HEK293 (cell line): ENCODE measurements around the gene CFAP45.

Experiments used
- CTCF ChIA-PET: fragments of 350-600 bp; formaldehyde crosslinking; extraction: SDS; loops from one replicate; lab custom pipeline; 2021; ENCODE audit warnings: antibody characterized with exemption; lab: Yijun Ruan, JAX
- POLR2A ChIA-PET: fragments of 300-600 bp; formaldehyde crosslinking; extraction: SDS; loops from one replicate; lab custom pipeline; 2020; ENCODE audit warnings: antibody characterized with exemption, inconsistent platforms; lab: Yijun Ruan, JAX
- H3K27ac ChIP-seq: fragments of 200-500 bp; sonication (Bioruptor generic); 2 replicates; pipeline ENCODE4 v1.5.1; 2014; ENCODE audit warnings: low read depth, low read length, control low read depth, inconsistent platforms; ENCODE audit errors: extremely low read depth
- H3K36me3 ChIP-seq, 2 experiments: fragments of 200-500 bp in 1 of 2; sonication (Bioruptor generic) in 1 of 2; 1 replicate in 1 of 2; 2 replicates in 1 of 2; pipeline ENCODE4 v1.5.1; 2014 to 2017; ENCODE audit warnings: inconsistent platforms in 2 of 2, low read length in 2 of 2; ENCODE audit not compliant: control insufficient read depth in 2 of 2, insufficient read depth in 1 of 2
- H3K4me1 ChIP-seq: fragments of 200-500 bp; sonication (Bioruptor generic); 2 replicates; pipeline ENCODE4 v1.5.1; 2014; ENCODE audit warnings: mild to moderate bottlenecking, low read length, inconsistent platforms; ENCODE audit not compliant: control insufficient read depth, insufficient read depth
- H3K4me3 ChIP-seq: 2 replicates; pipeline ENCODE4 v1.5.1; 2011; ENCODE audit warnings: low read depth, mild to moderate bottlenecking, control low read depth, low read length, moderate library complexity
- H3K9me3 ChIP-seq: fragments of 200-500 bp; sonication (Bioruptor generic); 2 replicates; pipeline ENCODE4 v1.5.1; 2014; ENCODE audit warnings: low read depth, low read length, inconsistent platforms; ENCODE audit not compliant: control insufficient read depth, insufficient read depth
- FEZF1 ChIP-seq: fragments of 450-650 bp; formaldehyde crosslinking; IDR thresholded peaks from 2 replicates; pipeline ENCODE4 v1.5.1; 2016; ENCODE audit warnings: missing biosample characterization, missing genetic modification characterization
- KLF9 ChIP-seq: fragments of 450-650 bp; formaldehyde crosslinking; IDR thresholded peaks from 2 replicates; pipeline ENCODE4 v1.5.1; 2016; ENCODE audit warnings: missing biosample characterization, missing genetic modification characterization, low read depth
- PRDM10 ChIP-seq: fragments of 450-650 bp; formaldehyde crosslinking; IDR thresholded peaks from 2 replicates; pipeline ENCODE4 v1.5.1; 2016; ENCODE audit warnings: missing biosample characterization, missing genetic modification characterization
- ZBTB48 ChIP-seq: fragments of 450-650 bp; formaldehyde crosslinking; IDR thresholded peaks from 2 replicates; pipeline ENCODE4 v1.5.1; 2016; ENCODE audit warnings: missing biosample characterization, missing genetic modification characterization
- ZBTB8A ChIP-seq: fragments of 450-650 bp; formaldehyde crosslinking; IDR thresholded peaks from 2 replicates; pipeline ENCODE4 v1.5.1; 2016; ENCODE audit warnings: missing biosample characterization, missing genetic modification characterization
- ZEB2 ChIP-seq: fragments of 450-650 bp; formaldehyde crosslinking; IDR thresholded peaks from 2 replicates; pipeline ENCODE4 v1.5.1; 2016; ENCODE audit warnings: missing biosample characterization, missing genetic modification characterization
- ZFHX2 ChIP-seq: fragments of 450-650 bp; formaldehyde crosslinking; conservative IDR thresholded peaks from 2 replicates; pipeline ENCODE4 v1.5.1; 2016; ENCODE audit warnings: missing biosample characterization, missing genetic modification characterization
- ZFP3 ChIP-seq: fragments of 450-650 bp; formaldehyde crosslinking; IDR thresholded peaks from 2 replicates; pipeline ENCODE4 v1.5.1; 2016; ENCODE audit warnings: low read depth, missing biosample characterization, missing genetic modification characterization
- ZNF140 ChIP-seq: fragments of 450-650 bp; formaldehyde crosslinking; IDR thresholded peaks from 2 replicates; pipeline ENCODE4 v1.5.1; 2016; ENCODE audit warnings: missing biosample characterization, missing genetic modification characterization
- ZNF184 ChIP-seq: fragments of 450-650 bp; IDR thresholded peaks from 2 replicates; pipeline ENCODE4 v1.5.1; 2018; ENCODE audit warnings: missing biosample characterization, mild to moderate bottlenecking, missing genetic modification characterization
- ZNF394 ChIP-seq: fragments of 450-650 bp; formaldehyde crosslinking; IDR thresholded peaks from 2 replicates; pipeline ENCODE4 v1.5.1; 2016; ENCODE audit warnings: missing biosample characterization, missing genetic modification characterization, mild to moderate bottlenecking, moderate library complexity, borderline replicate concordance
- ZNF426 ChIP-seq: fragments of 450-650 bp; formaldehyde crosslinking; IDR thresholded peaks from 2 replicates; pipeline ENCODE4 v1.5.1; 2017; ENCODE audit warnings: missing biosample characterization, missing genetic modification characterization, mild to moderate bottlenecking, inconsistent platforms, moderate library complexity
- ZNF433 ChIP-seq: fragments of 450-650 bp; formaldehyde crosslinking; IDR thresholded peaks from 2 replicates; pipeline ENCODE4 v1.5.1; 2016; ENCODE audit warnings: missing biosample characterization, missing genetic modification characterization, low read depth
- ZNF510 ChIP-seq: fragments of 450-650 bp; formaldehyde crosslinking; IDR thresholded peaks from 2 replicates; pipeline ENCODE4 v1.5.1; 2018; ENCODE audit warnings: mild to moderate bottlenecking, missing genetic modification characterization, missing biosample characterization; ENCODE audit not compliant: insufficient replicate concordance
- ZNF518A ChIP-seq: fragments of 450-650 bp; formaldehyde crosslinking; conservative IDR thresholded peaks from 2 replicates; pipeline ENCODE4 v1.5.1; 2016; ENCODE audit warnings: low read depth, missing biosample characterization, missing genetic modification characterization
- ZNF549 ChIP-seq: fragments of 450-650 bp; IDR thresholded peaks from 2 replicates; pipeline ENCODE4 v1.5.1; 2018; ENCODE audit warnings: missing biosample characterization, missing genetic modification characterization, mild to moderate bottlenecking, inconsistent platforms, moderate library complexity
- ZNF555 ChIP-seq: fragments of 450-650 bp; formaldehyde crosslinking; conservative IDR thresholded peaks from 2 replicates; pipeline ENCODE4 v1.5.1; 2017; ENCODE audit warnings: missing biosample characterization, mild to moderate bottlenecking, missing genetic modification characterization, inconsistent platforms
- ZNF623 ChIP-seq: fragments of 450-650 bp; formaldehyde crosslinking; IDR thresholded peaks from 2 replicates; pipeline ENCODE4 v1.5.1; 2016; ENCODE audit warnings: missing biosample characterization, missing genetic modification characterization
- ZNF629 ChIP-seq: fragments of 450-650 bp; formaldehyde crosslinking; IDR thresholded peaks from 2 replicates; pipeline ENCODE4 v1.5.1; 2017; ENCODE audit warnings: missing biosample characterization, missing genetic modification characterization
- TF ChIP-seq, protein P1 (sequence below): fragments of 450-650 bp; formaldehyde crosslinking; conservative IDR thresholded peaks from 2 replicates; pipeline ENCODE4 v1.5.1; 2016; ENCODE audit warnings: low read depth, missing biosample characterization, missing genetic modification characterization

The CFAP45 gene

GRCh38 chr1:159879136-159879535 lies 20.8 kb downstream of the CFAP45 start:
- Histone ChIP-seq H3K9me3 (no peaks in the 10 kb centered on the region), H3K36me3 (no peaks in the 10 kb centered on the region), H3K4me3 (no peak overlapping the region), H3K4me1 (peaks cover 11% of the 10 kb centered on the region), H3K27ac (no peak overlapping the region)
- no peak for TF ChIP-seq ZEB2 (tag by site-specific recombination)
- no peak for TF ChIP-seq ZNF184 (tag by site-specific recombination)
- peak; percentile 16; the same call in 1 of the 2 replicates for TF ChIP-seq ZFHX2 (tag by site-specific recombination)
- ChIA-PET POLR2A (no interaction called here), CTCF (interaction anchor here (1.5 to 4.5 kb wide), 3 partner anchors 12 to 668 kb away, joined by 3 to 21 read pairs (median 12); no protein-coding TSS in a partner anchor)

DNA sequence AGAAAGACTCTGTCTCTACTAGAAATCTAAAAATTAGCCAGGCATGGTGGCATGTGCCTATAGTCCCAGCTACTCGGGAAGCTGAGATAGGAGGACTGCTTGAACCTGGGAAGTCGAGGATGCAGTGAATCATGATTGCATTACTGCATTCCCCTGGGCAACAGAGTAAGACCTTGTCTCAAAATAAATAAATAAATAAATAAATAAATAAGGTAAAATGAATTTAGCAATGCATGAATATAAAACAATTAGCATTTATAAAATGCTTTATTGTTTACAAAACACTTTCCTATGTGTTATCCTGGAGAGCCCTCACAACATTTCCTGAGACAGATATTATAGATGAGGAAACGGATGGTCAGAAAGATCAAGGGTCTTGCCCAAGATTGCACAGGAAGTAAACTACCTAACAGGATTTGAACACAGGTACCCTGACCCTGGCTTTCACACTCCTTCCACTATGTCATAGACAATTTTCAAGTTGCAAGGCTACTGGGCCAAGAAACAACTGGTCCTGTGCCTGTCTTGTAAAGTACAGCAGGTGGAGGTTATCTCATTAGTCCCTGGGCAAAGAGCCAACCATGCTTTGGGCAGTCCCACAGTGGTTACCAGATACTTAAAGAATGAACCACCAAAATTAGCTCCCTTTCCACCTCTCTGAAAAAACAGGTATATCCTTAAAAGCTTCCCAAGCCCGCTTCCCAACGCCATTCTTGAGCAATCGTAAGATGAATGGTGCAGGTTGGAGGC lies 22.1 kb downstream of the CFAP45 start:
- ChIA-PET POLR2A (no interaction called here), CTCF (interaction anchor here (1.5 to 4.5 kb wide), 3 partner anchors 13 to 667 kb away, joined by 3 to 21 read pairs (median 12); no protein-coding TSS in a partner anchor)
- H3K36me3 ChIP-seq: no peaks in the 10 kb centered on the region
- H3K4me1 ChIP-seq: peaks cover 11% of the 10 kb centered on the region
- no peaks in the 10 kb centered on the region for H3K9me3 ChIP-seq
- no peak overlapping the region for H3K4me3 ChIP-seq
- no peak overlapping the region for H3K27ac ChIP-seq
- TF ChIP-seq, protein P1, sequence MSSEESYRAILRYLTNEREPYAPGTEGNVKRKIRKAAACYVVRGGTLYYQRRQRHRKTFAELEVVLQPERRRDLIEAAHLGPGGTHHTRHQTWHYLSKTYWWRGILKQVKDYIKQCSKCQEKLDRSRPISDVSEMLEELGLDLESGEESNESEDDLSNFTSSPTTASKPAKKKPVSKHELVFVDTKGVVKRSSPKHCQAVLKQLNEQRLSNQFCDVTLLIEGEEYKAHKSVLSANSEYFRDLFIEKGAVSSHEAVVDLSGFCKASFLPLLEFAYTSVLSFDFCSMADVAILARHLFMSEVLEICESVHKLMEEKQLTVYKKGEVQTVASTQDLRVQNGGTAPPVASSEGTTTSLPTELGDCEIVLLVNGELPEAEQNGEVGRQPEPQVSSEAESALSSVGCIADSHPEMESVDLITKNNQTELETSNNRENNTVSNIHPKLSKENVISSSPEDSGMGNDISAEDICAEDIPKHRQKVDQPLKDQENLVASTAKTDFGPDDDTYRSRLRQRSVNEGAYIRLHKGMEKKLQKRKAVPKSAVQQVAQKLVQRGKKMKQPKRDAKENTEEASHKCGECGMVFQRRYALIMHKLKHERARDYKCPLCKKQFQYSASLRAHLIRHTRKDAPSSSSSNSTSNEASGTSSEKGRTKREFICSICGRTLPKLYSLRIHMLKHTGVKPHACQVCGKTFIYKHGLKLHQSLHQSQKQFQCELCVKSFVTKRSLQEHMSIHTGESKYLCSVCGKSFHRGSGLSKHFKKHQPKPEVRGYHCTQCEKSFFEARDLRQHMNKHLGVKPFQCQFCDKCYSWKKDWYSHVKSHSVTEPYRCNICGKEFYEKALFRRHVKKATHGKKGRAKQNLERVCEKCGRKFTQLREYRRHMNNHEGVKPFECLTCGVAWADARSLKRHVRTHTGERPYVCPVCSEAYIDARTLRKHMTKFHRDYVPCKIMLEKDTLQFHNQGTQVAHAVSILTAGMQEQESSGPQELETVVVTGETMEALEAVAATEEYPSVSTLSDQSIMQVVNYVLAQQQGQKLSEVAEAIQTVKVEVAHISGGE (tag by site-specific recombination): 0 out of 2 replicates have a peak, but pooled peaks have one; percentile 26
- TF ChIP-seq ZBTB8A (tag by site-specific recombination) (0 out of 2 replicates have a peak, but pooled peaks have one; percentile 19), ZBTB48 (tag by site-specific recombination) (0 out of 2 replicates have a peak, but pooled peaks have one; percentile 35), ZNF555 (tag by site-specific recombination) (peak; percentile 26), FEZF1 (tag by site-specific recombination) (no peak), ZNF394 (peak; percentile 56; the same call in 1 of the 2 replicates), ZNF629 (no peak), ZNF426 (tag by site-specific recombination) (peak; percentile 48), KLF9 (tag by site-specific recombination) (no peak), PRDM10 (tag by site-specific recombination) (0 out of 2 replicates have a peak, but pooled peaks have one; percentile 12), ZNF510 (tag by site-specific recombination) (peak; percentile 37), ZNF549 (peak; percentile 71), ZNF623 (tag by site-specific recombination) (peak; percentile 42), ZFP3 (tag by site-specific recombination) (no peak), ZNF140 (0 out of 2 replicates have a peak, but pooled peaks have one; percentile 9), ZNF433 (tag by site-specific recombination) (peak; percentile 22; the same call in 1 of the 2 replicates), ZNF518A (tag by site-specific recombination) (peak; percentile 63)
